Breast epithelium (tissue), 3 donors: Measurements from ENCODE around the gene SQOR.

Experiments used
- CTCF ChIP-seq, 3 donors: fragments of 450-650 bp; IDR thresholded peaks; one replicate each; pipeline ENCODE4 v1.5.1; 2016 to 2017; ENCODE audit warnings: antibody characterized with exemption in 3 of 3, mild to moderate bottlenecking in 3 of 3, moderate library complexity in 3 of 3
- POLR2A ChIP-seq: fragments of 450-650 bp; IDR thresholded peaks from one replicate; pipeline ENCODE4 v1.6.1; 2016; ENCODE audit warnings: antibody characterized with exemption, mild to moderate bottlenecking, moderate library complexity

- TF ChIP-seq CTCF (IDR thresholded peaks at IDR 0.05) = no peak
- no peak for TF ChIP-seq POLR2A
Observed at GRCh38 chr15:45670511-45670910, 35.7 kb downstream of the SQOR start.
